Endometrial microvascular endothelial cells (primary cell): Measurements from ENCODE around the gene GRIK3. TPM values are rescaled to one million over a fixed set of nuclear protein-coding genes. Genes with fewer than 3 reads are reported as not detected.

ENCODE experiments used
- in situ Hi-C: cut with HindIII; loops from 2 replicates; pipeline ENCODE4 v1.10.0; 2017; ENCODE audit warnings: low sequenced_read_pairs, low pct_unique_long_range_greater_than_20kb; ENCODE audit errors: inconsistent ontology term
- total RNA-seq: library from RNA; depleted of rRNA; stranded (reverse); fragments of >200 nt; gene quantifications from one replicate; pipeline ENCODE4 v1.2.3, GENCODE V29; 2015; ENCODE audit errors: inconsistent ontology term

Gene GRIK3
- total RNA-seq, 1 donor from 2014 or later: not detected

DNA sequence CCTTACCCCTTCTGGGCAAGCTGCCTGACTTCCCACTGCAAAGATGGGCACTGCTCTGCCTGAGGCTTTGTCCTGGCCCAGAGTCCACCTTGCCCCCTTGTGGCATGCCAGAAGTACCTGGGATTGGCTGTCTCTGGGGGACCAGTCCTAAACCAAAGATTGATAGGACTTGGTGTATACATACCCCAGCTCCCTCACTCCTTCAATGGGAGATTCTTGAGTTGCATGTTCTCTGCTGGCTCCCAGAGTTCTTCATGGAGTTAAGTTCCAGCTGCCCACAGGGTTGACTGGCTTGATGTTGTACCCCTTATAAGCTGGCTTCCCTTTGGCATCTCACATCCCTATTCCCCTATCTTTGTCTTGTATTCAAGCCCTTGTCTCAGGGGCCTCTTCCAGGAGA lies 244.8 kb downstream of the GRIK3 start:
- in situ Hi-C loops: no loop called here

DNA sequence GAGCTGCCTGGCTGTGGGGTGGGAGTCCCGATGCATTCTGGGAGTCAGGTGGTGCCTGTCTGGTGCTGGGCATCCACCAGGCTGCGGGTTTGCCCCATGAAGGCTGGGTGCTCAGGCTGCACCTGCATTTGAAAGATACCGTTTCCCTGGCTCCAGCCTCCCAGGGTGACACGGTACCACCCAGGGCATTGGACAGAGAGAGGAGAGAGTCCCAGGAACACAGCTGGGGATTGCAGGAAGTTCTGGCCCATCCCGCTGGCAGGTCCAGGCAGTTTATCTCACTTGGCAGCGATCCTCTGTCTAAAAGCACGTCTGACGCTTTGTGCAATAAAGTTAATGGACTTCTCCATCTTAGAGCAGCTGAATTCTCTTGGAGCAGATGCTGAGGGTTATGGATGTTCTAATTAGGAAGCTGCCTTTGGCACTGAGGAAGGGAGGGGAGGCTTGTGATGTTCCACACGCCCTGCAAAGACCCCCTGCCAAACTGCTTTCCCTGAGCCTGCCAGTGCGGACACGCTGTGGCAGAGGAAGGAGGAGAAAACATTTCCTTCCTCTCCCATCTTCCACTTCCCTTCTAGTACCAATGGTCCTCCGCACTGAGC lies 246.9 kb downstream of the GRIK3 start:
- in situ Hi-C loops: no loop called here

DNA sequence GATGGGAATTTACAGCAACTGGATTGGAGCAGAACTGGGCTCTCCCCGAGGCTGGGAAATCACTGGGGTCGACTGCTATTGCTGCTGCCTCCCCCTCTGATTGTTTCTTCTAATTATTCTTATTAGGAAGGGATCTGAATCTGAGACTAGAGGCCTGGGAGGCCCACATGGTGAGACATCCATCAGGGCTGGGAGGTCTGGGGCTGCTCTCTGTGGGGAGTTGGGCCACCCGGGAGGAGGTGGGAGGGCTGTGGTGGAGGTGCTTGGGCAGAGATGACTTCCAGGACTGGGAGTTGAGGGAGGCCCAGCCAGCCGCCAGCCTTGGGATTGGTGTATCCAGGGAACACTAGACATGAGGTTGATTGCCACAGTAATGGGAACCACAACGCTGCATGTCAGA lies 247.9 kb downstream of the GRIK3 start:
- in situ Hi-C loops: no loop called here

DNA sequence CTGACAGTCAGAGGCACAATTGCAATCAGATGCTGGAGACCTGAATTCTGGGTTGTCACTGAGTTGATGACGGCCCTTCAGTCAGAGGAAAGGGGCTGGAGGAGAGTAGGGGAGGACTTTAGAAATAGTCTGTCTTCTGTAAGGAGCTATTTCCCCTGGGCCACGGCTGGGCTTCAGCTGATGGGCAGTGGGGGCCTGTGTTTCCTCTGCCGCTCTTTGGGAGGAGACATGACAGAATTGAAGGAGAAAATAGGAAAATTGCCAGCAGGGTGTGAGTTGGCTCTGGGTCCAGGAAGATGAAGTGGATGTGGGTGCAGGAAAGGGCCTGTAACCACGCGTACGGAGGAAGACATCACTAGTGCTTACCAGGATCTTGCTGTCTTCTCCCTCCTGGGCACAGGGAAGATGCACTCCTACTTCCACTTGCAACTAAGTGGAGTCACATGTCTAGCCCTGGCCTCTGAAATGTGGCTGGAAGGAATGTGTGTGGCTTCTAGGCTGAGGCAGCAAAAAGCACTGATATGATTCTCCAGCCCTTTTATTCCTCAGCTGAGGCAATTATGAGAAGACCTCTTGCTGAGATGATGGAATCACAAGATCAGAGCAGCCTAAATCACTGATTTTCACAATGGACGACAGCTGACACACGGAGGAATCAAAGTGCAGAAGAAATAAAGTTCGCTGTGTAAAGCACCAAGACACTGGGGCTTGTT lies 250.0 kb downstream of the GRIK3 start:
- in situ Hi-C loops: no loop called here

DNA sequence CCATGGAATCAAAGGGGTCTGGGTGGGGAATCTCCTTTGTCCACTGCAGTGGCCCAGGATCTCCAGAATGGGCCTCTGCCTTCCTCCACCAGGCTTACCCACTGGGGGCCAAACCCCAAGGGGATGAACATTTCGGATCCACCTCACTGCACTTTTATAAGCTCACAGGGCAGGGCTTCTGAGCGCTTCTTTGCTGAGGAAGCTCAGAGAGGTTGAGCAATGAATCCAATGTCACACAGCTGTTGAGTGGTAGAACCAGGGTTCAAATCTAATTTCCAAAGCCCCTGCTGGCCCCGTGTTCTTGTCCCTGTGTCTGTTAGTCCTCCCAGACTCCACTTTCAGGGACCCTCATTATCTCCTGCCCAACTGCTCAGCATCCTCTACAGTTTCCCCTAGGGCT lies 250.8 kb downstream of the GRIK3 start:
- in situ Hi-C loops: no loop called here

DNA sequence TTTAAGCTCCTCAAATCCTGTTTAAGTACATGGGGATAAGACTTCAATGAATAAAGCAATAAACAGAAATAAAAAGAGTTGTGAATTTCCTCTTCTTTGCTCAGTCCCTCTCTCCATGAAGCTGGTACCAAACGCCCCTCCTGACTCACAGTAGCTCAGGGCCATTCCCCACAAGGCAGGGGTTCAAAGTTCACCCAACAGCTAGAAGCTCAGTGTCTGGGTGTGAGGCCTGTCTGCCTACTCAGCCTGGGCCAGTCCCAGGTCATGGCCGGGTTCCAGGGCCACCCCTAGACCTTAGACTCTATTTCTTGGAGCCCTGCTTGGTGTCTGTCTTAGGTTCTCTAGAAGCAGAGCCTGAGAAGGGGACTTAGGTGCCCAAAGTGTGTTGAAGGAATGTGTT lies 251.5 kb downstream of the GRIK3 start:
- in situ Hi-C loops: no loop called here

DNA sequence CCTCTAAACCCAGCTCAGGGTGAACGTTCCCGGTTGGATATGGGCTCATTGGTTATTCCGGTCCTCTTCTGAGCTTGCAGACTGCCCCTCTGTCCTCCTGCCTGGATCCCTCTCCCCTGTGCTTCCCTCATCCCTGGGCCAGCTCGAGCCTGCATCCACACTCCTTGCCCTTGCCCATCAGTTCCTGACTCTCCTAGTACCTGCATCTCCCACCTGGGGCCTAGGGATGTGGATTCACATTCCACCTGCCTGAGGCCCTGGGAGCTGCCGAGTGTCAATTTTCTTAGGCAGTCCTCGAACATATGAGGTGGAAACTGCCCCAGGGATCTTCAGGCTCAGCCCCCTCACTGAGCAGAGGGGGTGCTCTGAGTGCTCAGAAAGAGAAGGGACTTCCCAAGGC lies 252.2 kb downstream of the GRIK3 start:
- in situ Hi-C loops: no loop called here

DNA sequence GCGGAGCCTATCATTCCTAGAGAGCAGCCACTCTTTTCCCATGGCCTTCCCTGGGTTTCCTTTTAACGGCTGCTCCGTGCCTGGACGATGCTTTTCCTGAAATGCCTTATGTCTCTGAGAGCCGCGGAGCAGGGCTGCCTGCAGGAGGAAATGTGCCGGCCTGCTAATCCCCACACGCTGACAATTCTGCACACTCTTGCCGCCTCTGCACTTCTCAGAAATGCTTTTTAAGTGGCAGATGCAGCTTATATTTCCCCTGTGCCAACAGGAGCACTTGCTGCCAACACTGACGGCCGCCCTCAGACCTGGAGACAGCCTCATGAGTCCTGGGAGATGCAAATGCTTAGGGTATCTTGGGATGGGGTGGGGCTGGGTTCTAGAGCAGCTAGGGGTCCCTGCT lies 253.2 kb downstream of the GRIK3 start:
- in situ Hi-C loops: no loop called here

DNA sequence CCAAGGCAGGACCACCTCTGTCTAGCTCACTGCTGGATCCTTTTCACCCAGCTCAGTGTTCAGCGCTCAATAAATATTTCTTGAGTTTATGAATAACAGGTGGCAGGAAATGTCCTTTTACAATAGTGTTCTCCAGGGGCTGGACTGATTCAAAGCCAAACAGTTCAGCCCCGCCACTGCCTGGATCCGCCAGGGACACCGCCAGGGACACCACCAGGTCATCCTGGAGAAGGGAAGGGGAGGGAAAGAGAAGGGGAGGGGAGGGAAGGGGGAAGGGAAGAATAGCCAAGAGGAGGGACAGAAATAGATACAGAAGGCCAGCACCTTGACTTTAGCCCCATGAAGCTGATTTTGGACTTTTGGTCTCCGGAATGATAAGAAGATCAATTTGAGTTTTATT lies 255.6 kb downstream of the GRIK3 start:
- in situ Hi-C loops: no loop called here

DNA sequence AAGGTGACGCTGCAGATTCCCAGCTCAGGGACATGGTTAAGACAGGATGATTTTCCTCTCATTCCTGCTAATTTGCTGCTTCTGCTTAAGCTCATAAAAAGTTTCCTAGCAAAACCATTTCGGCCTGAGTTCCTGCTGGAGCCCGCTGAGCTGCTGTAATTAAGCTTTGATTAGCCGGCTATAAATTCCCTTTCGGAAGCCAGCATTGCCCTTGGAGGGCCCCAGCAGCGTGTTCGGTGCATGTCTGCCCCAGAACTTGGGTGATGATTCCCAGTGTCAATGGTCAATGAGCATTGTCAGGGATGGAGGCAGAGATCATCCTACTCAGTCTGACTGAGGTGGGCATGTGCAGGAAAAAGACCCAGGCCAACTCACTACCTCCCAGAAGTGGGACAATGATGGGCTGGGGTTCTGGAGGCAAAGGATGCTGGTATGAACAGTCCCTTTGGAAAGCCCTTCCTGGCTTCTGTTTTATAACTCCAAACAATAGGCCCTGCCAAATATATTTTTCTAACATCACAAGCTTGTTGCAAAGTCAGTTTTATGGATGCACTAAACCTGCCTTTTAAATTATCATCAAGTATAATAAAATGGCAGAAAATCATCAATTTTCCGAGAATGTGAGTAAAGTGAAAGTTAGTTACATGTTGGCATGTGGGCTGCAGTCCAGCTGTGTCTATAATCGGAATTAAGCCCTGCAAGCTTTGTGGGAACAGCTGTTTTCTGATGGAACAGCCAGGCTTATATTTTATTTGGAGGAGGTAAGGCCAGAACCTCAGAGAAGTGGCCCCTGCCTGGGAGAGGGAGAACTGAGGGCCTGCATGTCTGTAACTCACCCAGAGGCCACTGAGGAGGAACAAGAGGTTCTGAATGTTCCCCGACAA lies 257.1 kb downstream of the GRIK3 start:
- in situ Hi-C loops: no loop called here

DNA sequence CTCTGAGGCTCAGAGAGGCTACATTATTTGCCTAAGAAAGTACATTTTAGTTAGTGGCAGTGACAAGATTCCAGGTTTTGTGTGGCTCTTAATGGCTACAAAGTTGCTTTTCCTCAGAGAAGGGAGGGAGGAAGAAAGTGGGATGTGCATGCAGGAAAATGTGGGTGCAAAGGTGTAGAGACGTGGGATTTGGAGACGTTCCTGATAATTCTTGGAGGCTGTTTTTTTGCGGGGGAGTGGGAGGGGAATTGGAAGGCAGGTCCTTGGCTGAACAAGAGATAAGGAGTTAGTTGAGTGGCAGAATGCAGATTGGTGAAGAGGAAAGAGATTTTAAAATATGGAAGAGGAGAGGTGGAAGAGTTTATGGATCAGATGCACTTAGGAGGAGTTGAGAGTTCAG lies 258.1 kb downstream of the GRIK3 start:
- in situ Hi-C loops: no loop called here

DNA sequence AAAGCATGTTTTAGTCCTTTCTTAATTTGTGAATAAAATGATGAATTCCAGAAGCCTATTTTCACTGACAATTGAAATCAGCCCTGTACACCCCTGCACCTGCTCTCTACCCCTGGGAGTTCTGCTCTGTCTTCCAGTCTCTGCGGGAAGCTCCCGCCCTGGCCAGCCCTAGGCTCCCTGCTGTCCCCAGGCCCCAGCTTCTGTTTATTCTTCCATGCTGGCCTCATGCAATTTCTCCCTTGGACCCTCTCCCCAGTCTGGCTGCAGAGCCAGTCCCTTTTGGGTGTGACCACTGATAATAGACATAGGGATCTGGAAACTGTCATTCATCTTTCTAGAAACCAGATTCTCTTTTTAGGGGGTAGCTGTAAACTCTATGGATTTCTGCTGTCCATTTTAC lies 258.6 kb downstream of the GRIK3 start:
- in situ Hi-C loops: no loop called here

DNA sequence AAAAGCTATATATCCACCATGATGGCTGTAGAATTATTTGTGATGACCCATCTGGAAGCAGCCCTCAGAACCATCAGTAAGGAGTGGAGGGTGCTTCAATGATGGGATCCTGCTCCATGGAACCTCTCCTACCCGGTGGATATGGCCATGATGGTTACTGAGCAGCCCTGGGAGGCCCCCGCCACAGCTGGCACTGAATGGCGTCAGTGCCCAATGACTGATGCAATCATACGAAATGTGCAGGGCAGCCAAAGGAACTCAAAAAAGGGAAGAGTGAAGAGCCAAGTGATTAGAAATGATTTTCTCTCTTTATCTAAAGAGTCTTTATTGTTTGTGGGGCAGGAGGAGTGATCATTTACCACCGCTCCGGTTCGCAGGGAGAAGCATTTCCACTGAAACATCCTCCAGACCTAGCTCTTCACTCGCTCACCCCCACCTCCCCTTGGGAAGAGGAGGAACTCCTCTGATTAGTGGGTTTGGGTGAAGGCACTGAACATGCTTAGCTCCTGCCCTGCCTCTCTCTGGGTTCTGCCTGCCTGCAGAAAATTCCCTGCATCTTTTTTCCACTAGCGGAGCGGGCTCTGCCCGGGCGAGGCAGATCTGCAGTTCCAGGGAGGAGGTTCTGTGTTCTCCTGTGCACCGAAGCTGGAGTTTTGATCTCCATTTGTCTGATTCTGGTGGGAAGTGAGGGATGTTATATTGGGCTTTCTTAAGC lies 260.3 kb downstream of the GRIK3 start:
- in situ Hi-C loops: no loop called here

DNA sequence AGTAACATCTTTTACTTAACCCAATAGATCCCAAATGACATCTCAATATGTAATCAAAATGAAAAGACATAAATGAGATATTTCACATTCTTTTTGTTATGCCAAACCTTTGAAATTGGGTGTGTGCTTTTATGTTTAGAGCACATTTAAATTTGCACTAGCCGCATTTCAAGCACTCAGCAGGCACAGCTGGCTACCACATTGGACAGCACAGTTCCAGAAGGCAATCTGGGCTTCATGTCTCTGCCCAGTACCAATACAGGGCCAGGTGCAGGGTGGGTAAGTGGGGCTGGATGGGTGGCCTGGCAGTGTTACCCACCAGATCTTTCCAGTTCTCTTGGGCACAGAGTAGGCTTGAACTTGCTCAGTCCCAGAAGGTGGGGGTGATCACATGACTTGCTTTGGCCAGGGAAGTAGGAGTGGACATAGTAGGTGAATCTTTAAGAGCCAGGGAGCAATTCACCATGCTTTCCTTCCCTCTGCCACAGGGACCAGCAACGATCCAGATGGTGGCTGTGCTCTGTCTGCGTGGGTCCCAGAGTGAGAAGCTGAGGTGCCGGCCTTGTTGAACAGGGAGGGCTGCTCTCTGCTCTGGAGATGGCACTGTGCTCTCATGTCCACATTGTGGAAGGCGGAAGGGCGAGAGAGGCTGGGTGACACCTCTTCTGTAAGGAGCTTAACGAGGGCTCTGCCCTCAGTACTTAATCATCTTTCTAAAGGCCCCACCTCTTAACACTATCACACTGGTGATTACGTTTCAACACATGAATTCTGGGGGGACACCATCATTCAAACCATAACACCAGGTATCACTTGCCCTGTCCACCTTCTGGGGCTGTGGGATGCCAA lies 261.4 kb downstream of the GRIK3 start:
- in situ Hi-C loops: no loop called here

DNA sequence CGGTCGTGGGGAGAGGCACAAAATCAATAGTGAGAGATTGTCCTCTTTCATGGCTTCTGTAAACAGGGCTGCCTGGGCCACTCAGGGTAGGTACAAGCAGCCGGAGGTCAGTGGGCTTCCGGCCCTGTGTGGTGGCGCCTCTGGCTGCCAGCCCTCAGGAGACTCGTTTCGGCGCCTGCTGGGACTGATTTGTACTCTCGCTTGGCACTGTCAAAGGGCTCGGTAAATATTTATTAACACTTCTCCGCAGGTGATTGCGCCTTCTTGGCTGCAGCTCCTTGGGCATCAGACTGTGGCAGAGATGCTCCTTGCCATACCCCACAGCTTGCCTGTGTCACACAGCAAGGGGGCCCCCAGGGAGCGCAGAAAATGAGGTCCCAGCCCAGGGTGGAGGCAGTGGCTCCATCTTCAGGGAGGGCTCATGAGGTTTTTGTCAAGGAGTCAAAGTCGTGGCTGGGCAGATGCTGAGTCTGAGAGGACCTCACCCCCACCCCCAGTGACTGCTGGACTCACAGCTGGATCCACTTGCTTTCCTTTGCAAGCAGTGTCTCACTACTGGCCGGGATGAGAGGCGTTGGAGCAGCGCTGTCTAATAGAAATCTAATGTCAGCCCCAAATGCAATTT lies 262.5 kb downstream of the GRIK3 start:
- in situ Hi-C loops: no loop called here

DNA sequence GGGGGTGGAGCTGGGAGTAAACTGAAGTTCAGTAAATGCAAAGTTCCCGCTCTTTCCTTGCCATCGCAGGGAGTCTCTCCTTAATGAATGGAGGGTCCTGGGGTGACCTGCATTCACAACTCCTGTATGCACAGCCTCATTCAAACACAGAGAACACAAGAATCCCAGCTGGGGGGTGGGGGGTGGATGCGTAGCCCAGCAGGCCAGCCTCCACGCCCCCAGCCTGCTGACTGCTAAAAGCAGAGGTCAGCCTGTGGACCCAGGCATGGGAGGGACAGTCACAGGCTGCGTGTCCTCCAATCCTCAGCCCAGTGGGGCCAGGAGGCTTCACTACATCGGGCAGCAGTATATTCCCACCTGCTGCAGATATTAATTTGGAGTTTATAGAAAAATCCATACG lies 263.1 kb downstream of the GRIK3 start:
- in situ Hi-C loops: no loop called here

DNA sequence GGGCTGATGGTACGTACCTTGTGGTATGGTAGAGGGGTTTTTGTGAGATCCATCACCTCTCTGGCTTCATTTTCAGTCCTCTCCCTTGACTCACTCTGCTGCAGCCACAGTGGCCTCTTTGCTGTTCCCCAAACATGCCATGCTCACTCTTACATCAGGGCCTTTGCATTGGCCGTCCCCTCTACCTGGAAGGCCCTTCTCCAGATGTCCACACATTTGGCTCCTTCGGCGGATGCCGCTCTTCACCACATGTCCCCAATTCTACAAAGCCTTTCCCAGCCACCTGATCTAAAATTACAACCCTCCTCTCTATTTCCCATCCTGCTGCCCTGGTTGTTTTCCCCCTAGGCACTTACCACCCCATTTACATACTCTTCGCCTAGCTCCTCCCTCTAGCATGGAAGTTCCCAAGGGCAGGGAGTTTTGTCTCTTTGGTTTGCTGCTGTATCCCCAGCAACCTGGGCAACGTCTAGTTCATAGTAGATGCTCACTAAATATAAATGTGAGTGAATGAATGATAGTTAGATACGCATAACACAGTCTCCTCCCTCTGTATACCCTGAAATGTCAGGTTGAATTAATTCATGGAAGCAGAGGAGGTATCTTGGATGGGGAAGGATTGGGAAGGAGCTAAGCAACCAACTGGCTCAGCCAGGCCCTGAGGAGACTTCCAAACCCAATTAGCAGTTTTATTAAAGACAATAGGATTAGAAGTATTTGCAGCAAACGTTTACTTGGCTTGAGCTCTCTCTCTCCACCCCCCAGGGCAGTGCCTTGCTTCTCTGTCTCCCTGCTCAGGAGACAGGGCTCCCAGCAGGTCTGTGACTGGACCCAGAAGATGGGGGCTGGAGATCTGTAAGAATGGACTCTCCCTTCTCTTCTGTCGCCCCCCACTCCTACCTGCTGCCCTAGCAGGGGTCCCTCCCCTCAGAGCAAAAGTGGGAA lies 264.2 kb downstream of the GRIK3 start:
- in situ Hi-C loops: no loop called here
